Measurements from ENCODE around the gene SLC17A7.
"Not testable (repeated sequence)": the region's sequence is repeated elsewhere in the genome, so short reads cannot be mapped to it uniquely, and the experiment has no call there.

SLC17A7 gene

DNA sequence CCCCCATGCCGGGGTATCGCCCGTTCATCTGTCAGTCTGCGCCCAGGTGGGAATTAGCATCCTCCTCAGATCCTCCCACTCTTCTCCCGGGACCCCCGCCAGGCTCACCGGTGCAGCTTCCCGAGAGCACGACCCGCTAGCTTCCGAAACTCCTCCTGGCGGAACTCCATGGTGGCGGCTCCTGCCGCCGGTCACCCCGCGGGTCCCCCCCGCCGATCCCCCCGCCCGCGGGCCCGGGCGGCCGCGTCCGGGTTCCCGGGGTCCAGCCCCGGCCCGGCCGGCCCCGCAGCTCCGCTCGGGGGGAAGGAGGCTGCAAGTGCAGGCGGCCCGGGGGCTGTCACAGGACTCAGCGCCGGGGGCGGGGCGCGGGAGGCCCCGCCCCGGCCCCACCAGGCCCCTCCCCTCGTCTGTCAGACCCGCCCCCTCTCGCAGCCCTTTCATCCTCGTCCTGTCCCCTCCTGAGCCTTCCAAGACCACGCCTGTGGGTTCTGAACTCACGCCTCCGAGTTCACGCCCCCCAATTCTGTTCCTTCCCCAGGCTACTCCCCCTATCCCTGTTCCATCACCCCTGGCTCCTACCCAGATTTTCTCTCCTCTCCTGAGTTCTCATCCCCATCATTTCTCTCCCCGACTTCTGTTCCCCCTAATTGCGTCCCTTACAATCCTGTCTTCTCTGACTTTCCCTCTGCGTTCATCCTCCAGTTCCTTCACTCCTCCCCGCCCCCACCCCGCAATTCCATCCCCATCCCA lies at the start of gene SLC17A7:
TSS of gene SLC17A7 (minus strand) at position 318 of the 750 bp plus-strand sequence. CDS start at position 170, 148 bp downstream.
- no peak for DNase-seq (ENCODE audit: low read depth)

- no peak for DNase-seq (ENCODE audit: low read depth)
Measured at GRCh38 chr19:49490287-49491029, 49.1 kb upstream of the SLC17A7 start.

DNA sequence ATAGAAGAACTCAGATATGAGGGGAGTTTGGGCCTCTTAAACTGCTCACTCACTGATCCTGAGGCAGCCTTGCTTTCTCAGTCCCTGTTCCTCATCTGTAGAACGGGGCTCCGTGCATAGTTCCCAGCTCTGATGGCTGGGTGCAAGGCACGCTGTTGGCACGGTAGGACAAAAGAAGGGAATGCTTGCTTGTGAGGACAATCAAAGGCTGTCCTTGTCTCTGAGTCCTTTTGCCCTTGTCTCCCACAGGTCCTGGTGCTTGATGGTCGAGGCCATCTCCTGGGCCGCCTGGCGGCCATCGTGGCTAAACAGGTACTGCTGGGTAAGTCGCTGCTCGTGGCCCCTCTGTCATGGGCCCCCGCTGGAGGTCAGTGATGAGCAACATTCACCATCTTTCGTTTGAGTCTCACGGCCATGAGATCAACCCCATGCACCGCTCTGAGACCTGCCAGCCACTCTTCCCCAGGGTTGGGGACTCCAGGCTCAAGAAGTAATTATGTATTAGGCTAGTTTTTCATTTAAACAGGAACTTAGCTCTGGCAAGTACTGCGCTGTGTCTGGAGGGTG lies 48.4 kb upstream of the SLC17A7 start:
- DNase-seq (ENCODE audit: low read depth): no peak

GRCh38 chr19:49488863-49489537 lies 47.7 kb upstream of the SLC17A7 start:
- DNase-seq (ENCODE audit: low read depth): no peak

DNA sequence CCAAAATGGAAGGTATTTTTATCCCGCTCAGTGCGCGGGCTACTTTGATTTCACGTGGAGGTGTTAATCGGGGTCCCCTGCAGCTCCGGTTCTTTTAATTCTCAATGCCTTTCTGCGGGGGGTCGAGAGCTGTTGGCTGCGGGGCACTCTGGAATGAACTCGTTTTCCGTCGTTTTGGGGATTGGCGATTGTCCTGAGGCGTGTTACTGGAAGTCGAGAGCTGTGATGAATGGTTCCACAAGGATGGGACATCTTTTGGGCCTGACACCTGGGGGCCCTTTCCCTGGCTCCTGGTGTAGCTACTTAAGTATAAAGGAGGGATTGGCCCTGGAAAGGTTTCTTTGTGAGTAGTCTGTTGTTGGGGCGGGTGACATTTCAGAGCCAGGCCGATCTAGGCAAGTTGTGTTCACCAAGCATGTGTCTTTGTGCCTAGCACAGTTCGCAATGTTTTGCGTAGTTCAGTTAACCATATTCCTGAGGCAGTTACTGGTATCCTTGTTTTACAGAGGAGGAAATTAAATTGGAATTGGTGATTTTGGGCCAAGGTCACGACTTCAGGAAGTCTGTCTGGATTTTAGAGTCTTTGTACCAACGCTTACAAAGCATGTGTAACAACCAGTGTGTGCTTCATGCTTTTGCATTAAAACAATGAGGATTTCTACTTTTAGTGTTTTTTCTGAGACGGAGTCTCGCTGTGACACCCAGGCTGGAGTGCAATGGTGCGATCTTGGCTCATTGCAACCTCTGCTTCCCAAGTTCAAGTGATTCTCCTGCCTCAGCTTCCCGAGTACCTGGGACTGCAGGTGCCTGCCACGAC lies 46.9 kb upstream of the SLC17A7 start:
- no peak for DNase-seq (ENCODE audit: low read depth)

DNA sequence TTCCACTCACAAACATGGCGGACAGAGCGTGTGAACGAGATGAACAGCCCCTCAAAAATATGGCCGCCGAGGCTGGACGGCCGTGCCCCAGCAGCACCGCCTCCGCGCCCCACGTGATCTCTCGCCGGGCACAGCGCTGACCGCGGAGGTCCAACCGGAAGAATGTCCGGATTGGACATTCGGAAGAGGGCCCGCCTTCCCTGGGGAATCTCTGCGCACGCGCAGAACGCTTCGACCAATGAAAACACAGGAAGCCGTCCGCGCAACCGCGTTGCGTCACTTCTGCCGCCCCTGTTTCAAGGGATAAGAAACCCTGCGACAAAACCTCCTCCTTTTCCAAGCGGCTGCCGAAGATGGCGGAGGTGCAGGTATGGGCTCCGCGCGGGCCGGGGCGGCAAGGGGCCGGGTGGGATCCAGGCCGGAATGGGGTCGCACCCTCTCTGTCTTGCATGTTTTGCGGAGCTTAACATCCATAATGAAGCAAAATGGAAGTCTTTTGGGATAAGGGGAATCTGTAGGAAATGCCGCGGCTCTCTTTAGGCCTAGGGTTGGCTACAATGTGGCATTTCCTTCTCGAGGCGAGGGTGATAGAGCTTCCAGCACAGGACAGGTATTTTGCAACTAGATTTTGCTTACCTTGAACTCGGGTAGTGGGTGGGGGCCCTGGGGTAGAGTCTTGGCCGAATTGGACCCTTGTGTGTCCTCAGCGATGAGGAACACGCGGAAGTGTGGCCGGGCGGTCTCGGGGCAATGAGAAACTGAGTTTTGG lies 46.1 kb upstream of the SLC17A7 start, which contains the start of gene RPL13A:
TSS of gene RPL13A (plus strand) at position 332 of the 769 bp plus-strand sequence. CDS start at position 354, 22 bp downstream.
- DNase-seq (ENCODE audit: low read depth): peak; percentile 100

GRCh38 chr19:49486710-49487276 lies 45.5 kb upstream of the SLC17A7 start:
- no peak for DNase-seq (ENCODE audit: low read depth)

DNA sequence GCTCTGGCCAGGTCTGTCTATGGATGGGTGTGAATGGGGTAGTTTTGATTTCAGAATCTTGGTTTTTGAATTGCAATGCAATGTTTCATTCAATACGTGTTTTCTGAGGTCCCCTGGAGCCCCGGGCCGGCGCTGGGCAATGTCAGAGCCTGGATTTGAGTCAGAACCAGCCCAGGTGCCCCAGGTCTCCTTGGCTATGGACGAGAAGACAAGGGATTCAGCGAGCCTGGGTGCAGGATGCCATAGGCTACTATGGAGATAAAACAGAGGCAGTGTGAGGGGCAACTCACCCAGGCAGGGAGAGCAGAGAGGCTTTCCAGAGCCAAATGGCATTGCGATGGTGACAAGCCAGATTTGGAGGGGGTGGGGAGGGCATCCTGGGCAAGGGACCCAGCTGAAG lies 44.9 kb upstream of the SLC17A7 start:
- DNase-seq (ENCODE audit: low read depth): no peak

DNA sequence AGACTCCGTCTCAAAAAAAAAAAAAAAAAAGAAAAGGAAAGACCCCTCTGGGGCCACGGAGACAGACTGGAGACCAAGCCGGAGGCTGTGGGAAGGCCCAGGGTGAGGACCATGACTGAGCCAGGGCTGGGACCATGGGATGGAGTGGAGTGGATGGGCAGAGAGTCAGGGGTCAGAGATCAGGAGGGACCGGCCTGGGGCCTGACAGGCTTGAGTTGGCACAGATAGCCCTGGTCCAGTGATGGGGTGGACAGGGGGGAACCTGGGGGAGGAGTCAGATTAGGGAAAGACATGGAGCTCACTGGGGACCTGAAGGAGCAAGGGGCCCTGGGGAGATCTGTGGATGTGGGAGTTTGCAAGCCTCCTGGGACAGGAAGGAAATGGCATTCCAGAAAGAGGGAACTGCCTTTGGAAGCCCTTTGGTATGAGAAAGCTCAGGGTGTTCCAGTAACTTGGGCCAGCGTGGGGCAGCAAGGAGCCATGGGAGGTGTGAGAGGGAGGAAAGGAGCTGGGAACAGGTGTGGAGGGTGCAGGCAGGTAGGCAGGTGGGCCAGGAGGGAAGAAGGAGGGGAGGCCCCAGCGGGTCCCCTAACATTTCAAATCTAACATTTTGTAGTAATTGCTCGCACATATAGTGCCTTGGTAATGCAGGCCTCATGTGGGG lies 39.8 kb upstream of the SLC17A7 start:
- DNase-seq (ENCODE audit: low read depth): no peak

DNA sequence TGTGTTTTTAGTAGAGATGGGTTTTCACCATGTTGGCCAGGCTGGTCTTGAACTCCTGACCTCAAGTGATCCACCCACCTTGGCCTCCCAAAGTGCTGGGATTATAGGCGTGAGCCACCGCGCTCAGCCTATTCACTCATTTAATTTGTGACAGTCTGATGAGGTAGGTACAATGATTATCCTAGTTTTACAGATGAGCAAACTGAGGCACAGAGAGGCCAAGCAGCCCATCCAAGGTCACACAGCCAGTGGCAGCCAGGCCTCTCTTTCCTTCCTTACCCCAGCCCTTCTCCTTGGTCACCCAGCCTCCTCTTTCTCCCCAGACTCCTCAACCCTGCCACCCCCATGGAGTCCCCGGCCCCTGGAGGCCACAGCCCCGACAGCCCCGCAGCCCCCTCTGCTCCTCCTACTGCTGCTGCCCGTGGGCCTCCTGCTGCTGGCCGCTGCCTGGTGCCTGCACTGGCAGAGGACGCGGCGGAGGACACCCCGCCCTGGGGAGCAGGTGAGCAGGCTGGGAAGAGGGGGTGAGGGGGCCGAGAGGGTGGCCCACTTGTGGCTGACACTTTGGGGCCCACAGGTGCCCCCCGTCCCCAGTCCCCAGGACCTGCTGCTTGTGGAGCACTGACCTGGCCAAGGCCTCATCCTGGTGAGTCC lies 38.8 kb upstream of the SLC17A7 start:
- DNase-seq (ENCODE audit: low read depth): no peak

DNA sequence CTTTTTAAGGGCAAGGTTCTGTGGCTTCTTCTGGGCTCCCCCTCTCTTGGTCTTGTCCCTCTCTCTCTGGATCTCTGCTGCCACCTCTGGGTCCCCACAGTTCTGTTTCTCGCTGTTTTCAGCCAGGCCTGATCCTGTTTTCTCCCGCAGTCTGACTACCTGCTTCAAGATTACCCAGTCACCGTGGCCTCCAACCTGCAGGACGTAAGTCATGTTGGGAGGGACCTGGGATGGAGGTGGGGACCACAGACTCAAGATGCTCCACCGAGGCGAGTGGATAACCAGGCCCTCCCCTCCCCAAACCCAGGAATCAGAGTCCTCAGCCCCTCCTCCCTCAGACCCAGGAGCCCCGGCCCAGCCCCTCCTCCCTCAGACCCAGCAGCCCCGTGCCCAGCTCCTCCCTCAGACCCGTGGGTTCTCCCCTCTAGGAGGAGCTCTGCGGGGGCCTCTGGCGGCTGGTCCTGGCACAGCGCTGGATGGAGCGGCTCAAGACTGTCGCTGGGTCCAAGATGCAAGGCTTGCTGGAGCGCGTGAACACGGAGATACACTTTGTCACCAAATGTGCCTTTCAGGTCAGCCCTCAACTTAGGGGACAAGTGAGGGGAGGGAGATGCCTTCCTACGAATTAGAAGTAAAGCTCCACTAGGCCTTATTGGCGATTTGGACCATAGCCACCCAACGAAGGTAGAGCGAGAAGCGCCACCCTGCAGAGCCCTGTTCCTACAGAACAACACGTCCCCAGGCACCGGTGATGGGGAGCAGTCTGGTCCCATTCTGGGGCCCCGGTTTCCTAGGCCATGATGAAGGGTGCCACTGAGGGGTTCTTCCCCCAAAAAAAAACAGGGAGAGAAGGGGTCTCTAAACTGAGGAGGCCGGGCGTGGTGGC lies 34.9 kb upstream of the SLC17A7 start:
- DNase-seq (ENCODE audit: low read depth): peak; percentile 70

DNA sequence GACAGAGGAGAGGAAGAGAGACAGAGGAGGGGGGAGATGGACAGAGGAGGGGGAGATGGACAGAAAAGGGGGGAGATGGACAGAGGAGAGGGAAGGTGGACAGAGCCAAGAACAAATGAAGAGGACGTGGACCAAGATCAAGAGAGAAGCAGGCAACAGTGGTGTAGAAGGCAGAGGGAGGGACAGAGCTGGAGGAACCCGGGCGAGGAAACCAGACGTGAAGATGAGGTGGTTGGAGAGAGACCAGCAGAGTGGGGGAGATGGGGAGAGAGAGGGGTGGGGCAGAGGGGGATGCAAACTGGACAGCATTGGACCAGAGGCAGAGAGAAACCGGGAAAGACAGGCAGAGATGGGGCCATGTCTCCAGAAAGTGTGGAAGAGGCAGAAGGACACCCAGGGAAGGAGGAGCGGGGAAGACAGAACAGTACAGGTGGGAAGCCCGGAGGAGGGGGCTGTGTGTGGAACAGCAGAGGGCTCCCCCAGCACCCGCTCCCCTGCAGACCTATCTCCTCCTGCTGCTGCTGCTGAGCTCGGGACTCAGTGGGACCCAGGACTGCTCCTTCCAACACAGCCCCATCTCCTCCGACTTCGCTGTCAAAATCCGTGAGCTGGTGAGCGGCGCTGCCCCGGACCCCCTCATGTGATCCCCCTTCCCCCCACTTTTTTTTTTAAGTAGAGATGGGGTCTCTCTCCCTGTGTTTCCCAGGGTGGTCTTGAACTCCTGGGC lies 34.0 kb upstream of the SLC17A7 start:
- no peak for DNase-seq (ENCODE audit: low read depth)

GRCh38 chr19:49474542-49474924 lies 33.2 kb upstream of the SLC17A7 start:
- DNase-seq (ENCODE audit: low read depth): peak; percentile 51

GRCh38 chr19:49473868-49474541 lies 32.7 kb upstream of the SLC17A7 start, which contains the start of gene FLT3LG:
Gene FLT3LG, plus strand, starts transcription at chr19:49474215. Its CDS starts 425 bp downstream, at chr19:49474640.
- peak; percentile 84 for DNase-seq (ENCODE audit: low read depth)

DNA sequence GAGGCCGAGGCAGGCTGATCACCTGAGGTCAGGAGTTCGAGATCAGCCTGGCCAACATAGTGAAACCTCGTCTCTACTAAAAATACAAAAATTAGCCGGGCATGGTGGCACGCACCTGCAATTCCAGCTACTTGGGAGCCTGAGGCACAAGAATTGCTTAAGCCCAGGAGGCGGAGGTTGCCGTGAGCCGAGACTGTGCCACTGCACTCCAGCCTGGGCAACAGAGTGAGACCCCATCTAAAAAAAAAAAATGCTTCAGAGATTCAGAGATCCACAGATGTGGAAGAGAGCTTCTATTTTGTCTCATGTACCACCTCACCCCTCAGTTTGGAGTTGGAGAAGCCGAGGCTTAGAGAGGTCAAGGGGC lies 32.2 kb upstream of the SLC17A7 start:
- DNase-seq (ENCODE audit: low read depth): not testable (repeated sequence)

GRCh38 chr19:49472936-49473335 lies 31.6 kb upstream of the SLC17A7 start:
- DNase-seq (ENCODE audit: low read depth): no peak

DNA sequence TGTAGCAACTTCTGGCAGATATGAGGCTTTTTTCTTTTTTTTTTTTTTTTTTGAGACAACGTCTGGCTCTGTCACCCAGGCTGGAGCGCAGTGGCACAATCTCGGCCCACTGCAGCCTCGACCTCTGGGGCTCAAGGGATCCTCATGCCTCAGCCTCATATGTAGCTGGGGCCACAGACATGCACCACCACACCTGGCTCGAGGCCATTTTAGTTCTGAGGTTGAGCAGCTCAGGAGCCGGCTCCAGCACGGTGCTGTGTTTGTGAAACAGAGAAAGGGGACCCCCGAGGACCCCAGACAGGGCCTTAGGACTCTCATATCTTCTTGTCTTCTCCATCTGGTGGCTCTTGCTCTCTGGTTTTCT lies 29.3 kb upstream of the SLC17A7 start:
- DNase-seq (ENCODE audit: low read depth): no peak
